Activated T-helper 2 cell treated with anti-CD3 and anti-CD28 coated beads, Interferon-gamma antibody, Interleukin-2, Interleukin-4, amounts not matched to agents 10 μg/mL and 5 μg/mL and 100 μg/mL, durations not matched to agents 14 hours and 24 hours and 36 hours (primary cell): ENCODE measurements around the gene PPP4R4. TPM values are rescaled to one million over a fixed set of nuclear protein-coding genes. Genes with fewer than 3 reads are reported as not detected.
"Not testable (repeated sequence)": the region's sequence is repeated elsewhere in the genome, so short reads cannot be mapped to it uniquely, and the experiment has no call there.

Experiments
- DNase-seq: peaks from one replicate; pipeline ENCODE4 v3.0.0; 2021; ENCODE audit warnings: low spot score
- H3K27ac Mint-ChIP-seq: one replicate; pipeline ENCODE4 v1.8.0; 2021; ENCODE audit warnings: mixed read lengths
- H3K27me3 Mint-ChIP-seq: one replicate; pipeline ENCODE4 v1.8.0; 2021; ENCODE audit warnings: low read depth, mixed read lengths
- H3K36me3 Mint-ChIP-seq: one replicate; pipeline ENCODE4 v1.8.0; 2021; ENCODE audit warnings: low read depth, mixed read lengths
- H3K4me1 Mint-ChIP-seq: one replicate; pipeline ENCODE4 v1.8.0; 2021; ENCODE audit warnings: low read depth, mixed read lengths
- H3K4me3 Mint-ChIP-seq: one replicate; pipeline ENCODE4 v1.8.0; 2021; ENCODE audit warnings: low read depth, mild to moderate bottlenecking, moderate library complexity, mixed read lengths
- H3K9me3 Mint-ChIP-seq: one replicate; pipeline ENCODE4 v1.8.0; 2021; ENCODE audit warnings: mixed read lengths
- intact Hi-C: fragments of 100-400 bp; cut with micrococcal nuclease; formaldehyde crosslinking; loops from one replicate; pipeline ENCODE4 v1.15.1; 2023
- total RNA-seq: library from RNA; stranded (reverse); gene quantifications from 2 replicates; pipeline ENCODE4 v1.2.3, GENCODE V29; 2022

Gene PPP4R4
- total RNA-seq, 1 donor from 2014 or later = 1.8 TPM

DNA sequence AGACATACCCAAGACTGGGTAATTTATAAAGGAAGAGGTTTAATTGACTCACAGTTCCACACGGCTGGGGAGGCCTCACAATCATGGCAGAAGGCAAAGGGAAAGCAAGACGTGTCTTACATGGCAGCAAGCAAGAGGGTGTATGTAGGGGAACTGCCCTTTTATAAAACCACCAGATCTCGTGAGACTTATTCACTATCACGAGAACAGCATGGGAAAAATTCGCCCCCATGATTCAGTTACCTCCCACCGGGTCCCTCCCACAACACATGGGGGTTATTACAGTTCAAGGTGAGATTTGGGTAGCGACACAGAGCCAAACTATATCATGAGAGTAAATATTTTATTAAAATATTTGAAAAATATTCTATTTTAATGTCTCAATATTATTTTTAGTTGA is 94.5 kb downstream of the PPP4R4 start:
- H3K9me3 Mint-ChIP-seq, H3K27ac Mint-ChIP-seq, H3K36me3 Mint-ChIP-seq, H3K4me1 Mint-ChIP-seq, H3K27me3 Mint-ChIP-seq, DNase-seq, H3K4me3 Mint-ChIP-seq, intact Hi-C loops: not testable (repeated sequence)

DNA sequence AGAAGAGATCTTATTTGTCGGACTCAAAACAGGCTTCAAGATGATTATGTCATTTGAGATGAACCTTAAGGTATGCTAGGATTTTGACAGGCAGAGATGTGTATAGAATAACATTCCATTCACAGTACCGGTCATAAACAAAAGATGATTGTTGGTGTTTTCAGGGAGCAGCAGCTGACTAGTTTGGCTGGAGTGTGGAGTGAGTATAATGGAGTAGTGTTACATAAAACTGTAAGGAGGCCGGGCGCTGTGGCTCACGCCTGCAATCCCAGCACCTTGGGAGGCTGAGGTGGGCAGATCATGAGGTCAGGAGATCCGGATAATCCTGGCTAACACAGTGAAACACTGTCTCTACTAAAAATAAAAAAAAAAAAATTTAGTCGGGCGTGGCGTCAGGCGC is 95.0 kb downstream of the PPP4R4 start:
- intact Hi-C loops = no loop called here
- no peak overlapping the region for H3K27ac Mint-ChIP-seq
- H3K4me3 Mint-ChIP-seq = no peak overlapping the region
- H3K27me3 Mint-ChIP-seq = peaks cover 4% of the 10 kb centered on the region
- no peaks in the 10 kb centered on the region for H3K9me3 Mint-ChIP-seq
- DNase-seq = no peak
- H3K36me3 Mint-ChIP-seq = no peaks in the 10 kb centered on the region
- H3K4me1 Mint-ChIP-seq = peaks cover 7% of the 10 kb centered on the region

DNA sequence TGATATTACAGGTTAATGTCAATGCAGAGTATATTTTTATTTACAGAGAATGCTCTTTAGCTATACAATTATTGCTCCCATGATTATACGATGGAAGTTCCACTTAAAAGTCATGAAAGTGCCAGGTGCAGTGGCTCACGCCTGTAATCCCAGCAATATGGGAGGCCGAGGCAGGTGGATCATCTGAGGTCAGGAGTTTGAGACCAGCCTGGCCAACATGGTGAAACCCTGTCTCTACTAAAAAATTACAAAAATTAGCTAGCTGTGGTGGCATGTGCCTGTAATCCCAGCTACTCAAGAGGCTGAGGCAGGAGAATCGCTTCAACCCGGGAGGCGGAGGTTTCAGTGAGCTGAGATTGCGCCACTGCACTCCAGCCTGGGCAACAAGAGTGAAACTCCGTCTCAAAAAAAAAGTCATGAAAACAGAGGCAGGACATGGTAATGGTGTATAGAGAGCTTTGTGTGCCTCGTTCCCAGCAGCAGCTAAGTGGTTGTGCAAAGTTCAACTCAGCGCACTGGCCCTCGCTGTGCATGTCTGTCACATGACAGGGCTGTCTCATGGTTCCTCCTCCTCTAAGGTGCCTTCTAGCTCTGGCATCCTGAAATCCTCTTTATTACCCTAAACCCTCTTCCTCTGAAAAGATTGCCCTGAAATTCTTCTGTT is 102.9 kb downstream of the PPP4R4 start:
- H3K27ac Mint-ChIP-seq, H3K4me1 Mint-ChIP-seq, H3K9me3 Mint-ChIP-seq, DNase-seq, H3K4me3 Mint-ChIP-seq, H3K27me3 Mint-ChIP-seq, intact Hi-C loops, H3K36me3 Mint-ChIP-seq: not testable (repeated sequence)

DNA sequence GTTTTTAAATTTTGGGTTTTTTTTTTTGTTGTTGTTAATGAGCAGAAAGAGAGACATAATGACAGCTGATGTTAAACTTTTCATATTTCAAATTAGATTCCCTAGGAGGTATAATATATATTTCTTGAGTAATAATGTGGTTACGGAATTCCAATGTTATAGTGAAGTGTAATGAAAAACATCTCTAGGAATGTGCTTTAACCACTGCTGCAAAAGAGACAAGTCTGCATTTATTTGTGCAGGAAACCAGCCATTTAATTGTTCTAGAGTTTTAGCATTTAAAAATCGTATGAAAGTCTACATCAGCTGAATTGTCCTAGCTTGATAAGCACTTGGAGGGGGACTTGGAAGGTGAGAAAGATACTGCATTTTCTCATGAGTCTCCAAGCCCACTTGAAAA is 104.6 kb downstream of the PPP4R4 start:
- intact Hi-C loops = no loop called here
- no peaks in the 10 kb centered on the region for H3K9me3 Mint-ChIP-seq
- H3K27ac Mint-ChIP-seq = no peak overlapping the region
- H3K4me3 Mint-ChIP-seq = no peak overlapping the region
- H3K36me3 Mint-ChIP-seq = no peaks in the 10 kb centered on the region
- no peaks in the 10 kb centered on the region for H3K4me1 Mint-ChIP-seq
- H3K27me3 Mint-ChIP-seq = no peaks in the 10 kb centered on the region
- DNase-seq = no peak

DNA sequence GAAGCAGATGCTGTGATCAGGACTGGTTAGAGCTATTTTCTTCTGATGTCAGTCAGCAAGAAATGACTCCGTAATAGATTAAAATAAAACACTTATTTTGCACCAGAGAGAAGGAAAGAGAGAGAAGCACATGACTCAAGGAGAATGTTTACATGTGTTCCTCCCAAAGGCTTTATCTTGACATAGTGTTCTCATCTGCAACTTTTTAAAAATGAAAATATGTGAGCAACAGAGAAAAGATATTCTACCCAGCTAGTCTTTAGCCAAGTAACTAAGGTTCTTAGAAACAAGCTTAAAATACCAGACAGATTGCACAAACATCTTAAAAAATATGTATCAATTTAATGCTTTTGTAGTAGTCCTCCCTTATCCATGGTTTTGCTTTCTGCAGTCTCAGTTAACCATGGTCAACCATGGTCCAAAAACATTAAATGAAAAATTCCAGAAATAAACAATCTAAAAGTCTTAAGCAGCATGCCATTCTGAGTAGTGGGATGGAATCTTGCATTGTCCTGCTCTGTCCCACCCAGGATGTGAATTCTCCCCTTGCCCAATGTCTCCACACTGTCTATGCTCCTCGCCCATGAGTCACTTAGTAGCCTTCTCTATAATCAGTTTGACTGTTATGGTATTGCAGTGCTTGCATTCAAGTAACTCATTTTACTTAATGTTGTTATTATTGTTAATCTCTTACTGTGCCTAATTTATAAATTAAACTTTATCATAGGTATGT is 109.0 kb downstream of the PPP4R4 start:
- DNase-seq = no peak
- intact Hi-C loops = no loop called here
- no peaks in the 10 kb centered on the region for H3K36me3 Mint-ChIP-seq
- no peaks in the 10 kb centered on the region for H3K27me3 Mint-ChIP-seq
- H3K9me3 Mint-ChIP-seq = no peaks in the 10 kb centered on the region
- H3K4me1 Mint-ChIP-seq = peaks cover 7% of the 10 kb centered on the region
- H3K27ac Mint-ChIP-seq = no peak overlapping the region
- H3K4me3 Mint-ChIP-seq = no peak overlapping the region

DNA sequence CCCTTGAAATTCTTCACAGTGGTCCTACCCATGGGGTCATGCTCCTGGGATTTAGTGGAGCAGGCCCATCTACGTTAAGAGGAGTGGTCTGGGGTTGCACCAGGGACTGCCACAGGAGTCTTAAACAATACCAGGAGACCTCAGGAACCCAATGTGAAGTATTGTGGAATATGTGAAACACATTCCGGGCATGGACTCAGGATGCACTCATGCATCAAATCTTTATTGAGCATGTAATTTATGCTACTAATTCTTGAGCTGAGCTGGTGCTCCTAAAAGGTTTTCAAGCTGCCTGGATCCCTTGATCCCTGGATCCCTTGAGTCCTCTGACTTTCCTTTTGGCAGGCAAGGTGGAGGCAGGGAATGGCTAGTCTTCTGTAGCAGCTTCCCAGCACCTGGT is 110.1 kb downstream of the PPP4R4 start:
- Mint-ChIP-seq H3K4me3 (no peak overlapping the region), H3K36me3 (no peaks in the 10 kb centered on the region), H3K9me3 (no peaks in the 10 kb centered on the region), H3K27me3 (no peaks in the 10 kb centered on the region), H3K27ac (no peak overlapping the region), H3K4me1 (peaks cover 7% of the 10 kb centered on the region)
- intact Hi-C loops = no loop called here
- no peak for DNase-seq

DNA sequence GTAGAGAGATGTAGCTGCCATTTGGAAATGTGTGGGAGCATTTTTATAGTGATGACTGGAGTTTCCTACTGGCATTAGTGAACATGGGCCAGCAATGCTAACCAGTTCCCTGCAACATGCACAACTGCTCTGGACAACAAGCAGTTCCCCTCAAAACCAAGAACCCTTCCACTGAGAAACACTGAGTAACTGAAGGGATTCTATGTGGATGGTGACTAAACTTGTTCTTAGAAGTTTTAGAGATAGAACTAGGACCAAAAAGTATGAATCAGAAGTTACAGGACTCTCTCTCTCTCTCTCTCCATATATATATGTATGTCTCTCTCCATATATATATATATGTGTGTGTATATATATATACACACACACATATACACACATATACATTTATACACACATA is 111.0 kb downstream of the PPP4R4 start:
- Mint-ChIP-seq H3K27me3 (no peaks in the 10 kb centered on the region), H3K36me3 (no peaks in the 10 kb centered on the region), H3K4me3 (no peak overlapping the region), H3K9me3 (no peaks in the 10 kb centered on the region), H3K4me1 (peaks cover 7% of the 10 kb centered on the region), H3K27ac (no peak overlapping the region)
- DNase-seq = no peak
- intact Hi-C loops = no loop called here

DNA sequence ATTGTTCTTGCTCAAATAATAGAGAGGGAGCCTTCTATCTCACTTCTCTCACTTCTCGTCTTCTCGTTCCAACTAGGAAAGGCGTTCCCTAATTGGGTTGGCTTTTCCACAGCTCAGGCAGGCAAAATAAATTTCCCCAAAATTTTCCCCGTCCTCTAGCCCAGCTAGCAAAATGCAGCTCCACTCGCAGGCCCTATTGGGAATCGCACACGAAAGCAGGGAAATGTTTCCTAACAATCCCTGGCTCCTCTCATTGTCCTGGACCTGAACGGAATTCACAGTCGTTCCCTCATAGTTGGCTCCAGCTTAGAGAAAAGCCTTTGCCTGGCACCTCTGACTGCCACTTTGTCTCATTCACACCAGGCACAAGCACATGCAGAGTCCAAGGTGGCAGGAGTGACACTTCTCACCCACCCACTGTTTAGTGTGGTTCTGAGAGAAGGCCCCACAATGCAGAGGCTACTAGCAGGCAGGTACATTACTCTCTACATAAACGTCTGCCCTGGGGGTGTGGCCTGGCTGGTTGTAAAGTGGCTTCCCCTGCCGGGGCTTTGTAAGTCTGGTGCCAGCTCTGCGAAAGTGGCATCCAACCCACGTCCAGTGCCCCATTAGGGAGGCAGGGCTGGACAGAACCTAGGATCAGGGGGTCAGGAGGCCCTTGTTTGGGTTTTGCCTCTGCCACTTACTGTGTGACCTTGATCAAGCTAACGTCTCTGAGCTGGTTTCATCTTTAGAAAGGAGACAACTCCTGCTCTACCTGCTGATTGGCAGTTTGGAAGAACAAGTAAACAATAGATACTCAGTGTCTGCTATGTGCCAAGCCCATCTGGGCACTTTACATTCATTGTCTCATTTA is 114.7 kb downstream of the PPP4R4 start:
- no peak for DNase-seq
- Mint-ChIP-seq H3K4me3 (no peak overlapping the region), H3K27me3 (no peaks in the 10 kb centered on the region), H3K9me3 (no peaks in the 10 kb centered on the region), H3K27ac (no peak overlapping the region), H3K36me3 (no peaks in the 10 kb centered on the region), H3K4me1 (peaks cover 7% of the 10 kb centered on the region)
- intact Hi-C loops = no loop called here

DNA sequence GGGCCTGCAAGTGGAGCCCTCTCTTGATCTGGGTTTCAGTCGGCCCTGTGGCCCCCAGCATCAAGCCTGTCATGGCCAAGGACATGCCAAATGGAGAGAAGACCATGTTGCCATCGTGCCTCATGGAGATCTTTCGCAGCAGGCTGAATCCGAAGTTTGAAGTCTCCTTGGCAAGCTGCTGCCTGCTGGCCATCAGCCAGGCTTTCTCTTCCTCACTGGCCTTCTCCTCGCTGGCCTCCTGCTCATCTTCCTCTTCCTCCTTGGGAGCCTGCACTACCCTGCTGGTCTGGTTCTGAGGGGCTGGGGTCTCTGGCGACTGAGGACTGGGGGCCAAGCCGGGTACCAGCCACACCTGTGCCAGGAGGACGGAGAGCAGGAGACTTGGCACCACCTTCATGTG is 116.1 kb downstream of the PPP4R4 start:
- no peaks in the 10 kb centered on the region for H3K9me3 Mint-ChIP-seq
- H3K36me3 Mint-ChIP-seq = no peaks in the 10 kb centered on the region
- H3K4me3 Mint-ChIP-seq = no peak overlapping the region
- intact Hi-C loops = no loop called here
- H3K27ac Mint-ChIP-seq = no peak overlapping the region
- no peak for DNase-seq
- H3K4me1 Mint-ChIP-seq = peaks cover 7% of the 10 kb centered on the region
- no peaks in the 10 kb centered on the region for H3K27me3 Mint-ChIP-seq

DNA sequence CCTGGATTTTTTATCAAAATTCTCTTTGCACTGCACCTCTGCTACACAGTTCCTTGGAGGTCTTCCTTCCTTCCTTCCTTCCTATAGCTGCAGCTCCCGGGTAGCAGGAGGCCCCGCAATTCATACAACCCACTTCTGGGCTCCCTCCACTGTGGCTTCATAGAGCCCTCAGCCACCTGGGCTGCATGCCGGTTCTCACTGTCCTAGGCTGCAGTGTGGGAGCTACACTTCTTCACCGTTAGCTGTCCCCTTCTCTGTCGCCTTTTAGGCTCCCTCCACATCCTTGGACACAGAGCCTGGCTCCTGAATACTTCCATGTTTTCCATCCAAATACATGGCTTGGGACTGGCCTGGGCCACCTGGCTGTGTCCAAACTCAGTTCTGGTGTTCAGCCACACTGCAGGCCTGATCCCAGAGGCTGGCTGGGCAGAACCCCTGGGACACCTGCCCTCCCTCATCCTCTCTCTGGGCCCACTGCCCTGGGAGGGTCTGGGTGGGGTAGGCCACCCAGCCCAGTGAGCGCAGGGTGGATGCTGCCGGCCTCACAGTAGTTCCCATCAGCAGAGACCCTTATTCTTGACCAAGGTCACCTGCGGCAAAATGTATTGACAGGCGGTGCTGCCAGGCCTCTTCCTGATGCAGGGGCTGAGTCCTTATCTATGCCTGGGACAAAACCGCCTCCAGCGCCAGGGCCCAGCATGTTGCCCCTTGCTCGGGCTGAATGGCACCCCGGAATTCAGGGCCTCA is 117.2 kb downstream of the PPP4R4 start:
- intact Hi-C loops = no loop called here
- Mint-ChIP-seq H3K4me1 (peaks cover 7% of the 10 kb centered on the region), H3K36me3 (no peaks in the 10 kb centered on the region), H3K27ac (no peak overlapping the region), H3K27me3 (no peaks in the 10 kb centered on the region), H3K9me3 (no peaks in the 10 kb centered on the region), H3K4me3 (no peak overlapping the region)
- DNase-seq = no peak

DNA sequence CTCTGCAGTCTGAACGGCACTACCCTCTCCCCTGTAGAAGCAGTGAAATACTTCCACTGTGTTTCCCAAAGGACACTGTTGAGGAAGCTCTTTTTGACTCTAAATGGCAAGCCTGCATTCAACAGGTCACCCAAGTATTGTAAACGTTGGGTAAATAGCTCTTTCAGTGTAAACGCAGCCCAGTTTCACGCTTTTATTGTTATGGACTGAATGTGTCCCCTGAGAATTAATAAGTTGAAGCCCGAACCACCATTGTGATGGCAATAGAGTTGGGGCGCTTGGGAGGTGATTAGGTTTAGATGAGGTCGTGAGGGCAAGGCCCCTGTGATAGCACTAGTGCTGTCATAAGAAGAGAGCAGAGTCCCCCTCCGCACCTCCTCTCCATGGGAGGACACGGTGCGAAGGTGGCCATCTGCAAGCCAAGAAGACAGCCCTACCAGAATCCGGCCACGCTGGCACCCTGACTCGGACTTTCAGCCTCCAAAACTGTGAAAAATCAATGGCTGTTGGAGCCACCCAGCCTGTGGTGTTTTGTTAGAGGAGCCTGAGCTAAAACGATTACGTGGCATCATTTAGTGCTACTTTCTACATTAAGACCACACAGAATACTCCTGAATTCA is 117.9 kb downstream of the PPP4R4 start:
- Mint-ChIP-seq H3K4me1 (peaks cover 7% of the 10 kb centered on the region), H3K36me3 (no peaks in the 10 kb centered on the region), H3K27ac (no peak overlapping the region), H3K9me3 (peaks cover 3% of the 10 kb centered on the region), H3K4me3 (no peak overlapping the region), H3K27me3 (no peaks in the 10 kb centered on the region)
- no peak for DNase-seq
- intact Hi-C loops = no loop called here

DNA sequence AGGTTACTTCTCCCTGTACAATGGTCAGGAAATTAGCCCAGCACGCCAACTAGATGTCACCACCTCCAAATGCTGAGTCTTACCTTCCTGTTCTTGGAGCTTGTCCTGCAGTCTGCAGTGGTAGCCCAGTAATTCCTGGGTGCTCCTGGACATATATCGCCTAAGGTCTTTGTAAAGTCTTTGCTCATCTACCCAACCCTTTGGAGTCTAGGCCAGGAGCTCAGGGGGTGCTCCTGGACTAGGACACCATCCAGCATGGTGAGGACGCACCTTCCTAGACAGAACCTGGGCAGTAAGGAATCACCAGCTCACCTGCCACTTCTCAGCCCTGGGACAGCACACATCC is 118.4 kb downstream of the PPP4R4 start:
- Mint-ChIP-seq H3K36me3 (no peaks in the 10 kb centered on the region), H3K27ac (no peak overlapping the region), H3K27me3 (no peaks in the 10 kb centered on the region), H3K9me3 (peaks cover 3% of the 10 kb centered on the region), H3K4me3 (no peak overlapping the region), H3K4me1 (peaks cover 3% of the 10 kb centered on the region)
- intact Hi-C loops = no loop called here
- no peak for DNase-seq
